HPDE6-E6E7 (cell line): ENCODE results near the gene CNKSR3.

Experiments used
- DNase-seq: peaks from one replicate; pipeline ENCODE4 v3.0.0; 2011; ENCODE audit warnings: missing footprints; ENCODE audit errors: extremely low spot score

Gene CNKSR3

GRCh38 chr6:154479351-154479769, 31.1 kb downstream of the CNKSR3 start:
- no peak for DNase-seq

- DNase-seq = no peak
These were observed 31.8 kb downstream of the CNKSR3 start for GRCh38 chr6:154478701-154479060.

GRCh38 chr6:154478021-154478700, 32.3 kb downstream of the CNKSR3 start:
- no peak for DNase-seq

- DNase-seq = no peak
These were observed 34.0 kb downstream of the CNKSR3 start for GRCh38 chr6:154476494-154476893.

- DNase-seq = peak; percentile 27
These were observed 35.6 kb downstream of the CNKSR3 start for GRCh38 chr6:154474648-154475428.

- DNase-seq = no peak
These were observed 37.2 kb downstream of the CNKSR3 start for GRCh38 chr6:154473324-154473723.

GRCh38 chr6:154471609-154472362, 38.7 kb downstream of the CNKSR3 start:
- no peak for DNase-seq

GRCh38 chr6:154469306-154469935, 41.1 kb downstream of the CNKSR3 start:
- no peak for DNase-seq

GRCh38 chr6:154468760-154469159, 41.7 kb downstream of the CNKSR3 start:
- no peak for DNase-seq

GRCh38 chr6:154466971-154467679, 43.4 kb downstream of the CNKSR3 start:
- no peak for DNase-seq

- peak; percentile 63 for DNase-seq
These were observed 44.3 kb downstream of the CNKSR3 start for GRCh38 chr6:154466139-154466538.

GRCh38 chr6:154463573-154464419, 46.7 kb downstream of the CNKSR3 start:
- no peak for DNase-seq

- DNase-seq = no peak
These were observed 48.1 kb downstream of the CNKSR3 start for GRCh38 chr6:154462425-154462824.

GRCh38 chr6:154461348-154461747, 49.1 kb downstream of the CNKSR3 start:
- DNase-seq = no peak

GRCh38 chr6:154460306-154461071, 50.0 kb downstream of the CNKSR3 start:
- no peak for DNase-seq

- DNase-seq = no peak
These were observed 51.0 kb downstream of the CNKSR3 start for GRCh38 chr6:154459513-154459912.

- DNase-seq = no peak
These were observed 51.7 kb downstream of the CNKSR3 start for GRCh38 chr6:154458565-154459470.

- no peak for DNase-seq
These were observed 52.6 kb downstream of the CNKSR3 start for GRCh38 chr6:154457881-154458284.
